ENCODE results near the gene IL12RB1. TPM values are rescaled to one million over a fixed set of nuclear protein-coding genes. Genes with fewer than 3 reads are reported as not detected.

The IL12RB1 gene
- total RNA-seq, 5 donors from 2014 or later (not counting 1 experiment from before 2014, with no cell fraction given): 26.3 to 45.2 (median 39.3) TPM

GRCh38 chr19:18017275-18018083 lies 69.3 kb downstream of the IL12RB1 start:
- Histone ChIP-seq H3K27ac (ENCODE audit: low read length) (no peak overlapping the region), H3K4me1 (ENCODE audit: control insufficient read depth in 1 of 2, extremely low read depth in 1 of 2, insufficient read depth in 2 of 2, low read length in 2 of 2) (peaks cover 45 to 80% of the 10 kb centered on the region in 2 experiments), H3K4me3 (ENCODE audit: control insufficient read depth in 1 of 2, extremely low read depth in 1 of 2, low read length in 1 of 2) (no peak overlapping the region), H3K27me3 (replicated peaks in 1 of 2; ENCODE audit: control insufficient read depth in 2 of 2, extremely low read depth in 1 of 2, insufficient read depth in 2 of 2, low read length in 1 of 2) (no peaks in the 10 kb centered on the region), H3K36me3 (ENCODE audit: control insufficient read depth in 2 of 2, extremely low read depth in 1 of 2, insufficient read depth in 1 of 2, low read length in 1 of 2) (peaks cover 0 to 19% of the 10 kb centered on the region in 2 donors), H3K9me3 (no peaks in the 10 kb centered on the region)
- H3K27ac Mint-ChIP-seq: peak overlapping the region; percentile 86 to 95
- ChIA-PET POLR2A (no interaction called here), CTCF (no interaction called here)
- H3K27me3 Mint-ChIP-seq: no peaks in the 10 kb centered on the region
- H3K36me3 Mint-ChIP-seq: peaks cover 29% of the 10 kb centered on the region
- ATAC-seq (replicated peaks in 1 of 4) (no peak), DNase-seq (no peak)
- no peaks in the 10 kb centered on the region for H3K9me3 Mint-ChIP-seq
- H3K4me1 Mint-ChIP-seq: peaks cover 80 to 86% (median 81%) of the 10 kb centered on the region in 3 donors
- peak overlapping the region in 1 of 3 donors; percentile 47 for H3K4me3 Mint-ChIP-seq
- WGBS (ENCODE audit: insufficient coverage): 77% methylated on average over 7 of the region's 15 CpGs

DNA sequence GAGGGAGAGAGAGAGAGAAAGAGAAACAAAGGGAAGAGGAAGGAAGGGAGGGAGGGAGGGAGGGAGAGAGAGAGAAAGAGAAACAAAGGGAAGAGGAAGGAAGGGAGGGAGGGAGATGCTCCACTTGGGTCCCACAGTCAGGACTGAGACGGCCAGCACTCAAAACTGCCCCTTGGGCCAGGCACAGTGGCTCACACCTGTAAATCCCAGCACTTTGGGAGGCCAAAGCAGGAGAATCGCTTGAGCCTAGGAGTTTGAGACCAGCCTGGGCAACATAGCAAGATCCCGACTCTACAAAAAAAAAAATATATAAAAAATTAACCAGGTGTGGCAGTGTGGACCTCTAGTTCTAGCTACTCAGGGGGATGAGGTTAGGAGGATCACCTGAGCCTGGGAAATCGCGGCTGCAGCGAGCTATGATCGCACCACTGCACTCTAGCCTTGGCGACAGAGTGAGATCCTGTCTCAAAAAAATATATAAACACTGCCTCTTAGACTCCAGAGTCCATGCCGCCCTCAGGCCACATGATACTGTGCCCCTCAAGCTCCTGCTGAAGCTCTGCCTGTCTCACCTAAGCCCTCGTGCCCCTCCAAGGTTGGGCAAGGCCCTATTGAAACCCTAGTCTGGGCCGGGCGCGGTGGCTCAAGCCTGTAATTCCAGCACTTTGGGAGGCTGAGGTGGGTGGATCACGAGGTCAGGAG lies 70.4 kb downstream of the IL12RB1 start:
- Histone ChIP-seq H3K36me3 (ENCODE audit: control insufficient read depth in 2 of 2, extremely low read depth in 1 of 2, insufficient read depth in 1 of 2, low read length in 1 of 2) (peaks cover 0 to 27% of the 10 kb centered on the region in 2 donors), H3K27me3 (replicated peaks in 1 of 2; ENCODE audit: control insufficient read depth in 2 of 2, extremely low read depth in 1 of 2, insufficient read depth in 2 of 2, low read length in 1 of 2) (no peaks in the 10 kb centered on the region), H3K9me3 (no peaks in the 10 kb centered on the region), H3K4me3 (ENCODE audit: control insufficient read depth in 1 of 2, extremely low read depth in 1 of 2, low read length in 1 of 2) (no peak overlapping the region), H3K27ac (ENCODE audit: low read length) (no peak overlapping the region), H3K4me1 (ENCODE audit: control insufficient read depth in 1 of 2, extremely low read depth in 1 of 2, insufficient read depth in 2 of 2, low read length in 2 of 2) (peaks cover 37 to 69% of the 10 kb centered on the region in 2 experiments)
- ChIA-PET POLR2A (no interaction called here), CTCF (no interaction called here)
- Mint-ChIP-seq H3K36me3 (peaks cover 32% of the 10 kb centered on the region), H3K9me3 (no peaks in the 10 kb centered on the region), H3K4me3 (peak overlapping the region in 1 of 3 donors; percentile 80), H3K27me3 (no peaks in the 10 kb centered on the region), H3K27ac (peak overlapping the region; percentile 86 to 95), H3K4me1 (peaks cover 74 to 75% (median 74%) of the 10 kb centered on the region in 3 donors)
- DNase-seq: peak in 1 of 35 experiments; percentile 37
- no peak for ATAC-seq (replicated peaks in 1 of 4)
- 83% methylated on average over 8 of the region's 14 CpGs for WGBS (ENCODE audit: insufficient coverage)

GRCh38 chr19:18014197-18014596 lies 72.5 kb downstream of the IL12RB1 start:
- peaks cover 46 to 71% of the 10 kb centered on the region in 2 experiments for H3K4me1 ChIP-seq (ENCODE audit: control insufficient read depth in 1 of 2, extremely low read depth in 1 of 2, insufficient read depth in 2 of 2, low read length in 2 of 2)

GRCh38 chr19:18013210-18014111 lies 73.3 kb downstream of the IL12RB1 start:
- peak; percentile 3 to 20 (median 16) for ATAC-seq (replicated peaks in 1 of 4)
- Histone ChIP-seq H3K27me3 (replicated peaks in 1 of 2; ENCODE audit: control insufficient read depth in 2 of 2, extremely low read depth in 1 of 2, insufficient read depth in 2 of 2, low read length in 1 of 2) (no peaks in the 10 kb centered on the region), H3K27ac (ENCODE audit: low read length) (peak overlapping the region; percentile 78), H3K4me1 (ENCODE audit: control insufficient read depth in 1 of 2, extremely low read depth in 1 of 2, insufficient read depth in 2 of 2, low read length in 2 of 2) (peaks cover 53 to 78% of the 10 kb centered on the region in 2 experiments), H3K4me3 (ENCODE audit: control insufficient read depth in 1 of 2, extremely low read depth in 1 of 2, low read length in 1 of 2) (peak overlapping the region in 1 of 2 donors; percentile 48), H3K36me3 (ENCODE audit: control insufficient read depth in 2 of 2, extremely low read depth in 1 of 2, insufficient read depth in 1 of 2, low read length in 1 of 2) (peaks cover 6 to 52% of the 10 kb centered on the region in 2 donors), H3K9me3 (no peaks in the 10 kb centered on the region)
- Mint-ChIP-seq H3K4me1 (peaks cover 73 to 77% (median 76%) of the 10 kb centered on the region in 3 donors), H3K4me3 (peak overlapping the region; percentile 74 to 80 (median 75)), H3K9me3 (no peaks in the 10 kb centered on the region), H3K27ac (peak overlapping the region; percentile 97 to 98), H3K27me3 (no peaks in the 10 kb centered on the region), H3K36me3 (peaks cover 45% of the 10 kb centered on the region)
- CTCF ChIA-PET: interaction anchor here in 1 of 2 donors (0.5 kb wide), 1 partner anchor 16 kb away, joined by 5 read pairs; no protein-coding TSS in a partner anchor
- POLR2A ChIA-PET: interaction anchor here in 1 of 2 donors (1.1 to 1.7 kb wide), 2 partner anchors 11 to 75 kb away, joined by 4 to 5 read pairs; no protein-coding TSS in a partner anchor
- WGBS (ENCODE audit: insufficient coverage): 73% methylated on average over 14 of the region's 17 CpGs
- peak in 1 of 35 experiments; percentile 48 for DNase-seq

More at GRCh38 chr19:18014197-18014596, 72.5 kb downstream of the IL12RB1 start:
- Mint-ChIP-seq H3K9me3 (no peaks in the 10 kb centered on the region), H3K27me3 (no peaks in the 10 kb centered on the region), H3K4me3 (peak overlapping the region; percentile 74 to 80 (median 75)), H3K27ac (peak overlapping the region; percentile 97 to 98), H3K4me1 (peaks cover 69 to 74% (median 74%) of the 10 kb centered on the region in 3 donors), H3K36me3 (peaks cover 40% of the 10 kb centered on the region)
- Histone ChIP-seq H3K4me3 (ENCODE audit: control insufficient read depth in 1 of 2, extremely low read depth in 1 of 2, low read length in 1 of 2) (peak overlapping the region in 1 of 2 donors; percentile 48), H3K9me3 (no peaks in the 10 kb centered on the region), H3K36me3 (ENCODE audit: control insufficient read depth in 2 of 2, extremely low read depth in 1 of 2, insufficient read depth in 1 of 2, low read length in 1 of 2) (peaks cover 4 to 48% of the 10 kb centered on the region in 2 donors), H3K27me3 (replicated peaks in 1 of 2; ENCODE audit: control insufficient read depth in 2 of 2, extremely low read depth in 1 of 2, insufficient read depth in 2 of 2, low read length in 1 of 2) (no peaks in the 10 kb centered on the region), H3K27ac (ENCODE audit: low read length) (peak overlapping the region; percentile 78)
- DNase-seq: peak in 33 of 35 experiments; percentile 40 to 84 (median 70)
- POLR2A ChIA-PET: interaction anchor here in 1 of 2 donors (1.1 kb wide), 1 partner anchor 75 kb away, joined by 4 read pairs; no protein-coding TSS in a partner anchor
- CTCF ChIA-PET: no interaction called here
- 22% methylated on average over 5 of the region's 6 CpGs for WGBS (ENCODE audit: insufficient coverage)
- ATAC-seq (replicated peaks in 1 of 4): peak; percentile 61 to 81 (median 77)

DNA sequence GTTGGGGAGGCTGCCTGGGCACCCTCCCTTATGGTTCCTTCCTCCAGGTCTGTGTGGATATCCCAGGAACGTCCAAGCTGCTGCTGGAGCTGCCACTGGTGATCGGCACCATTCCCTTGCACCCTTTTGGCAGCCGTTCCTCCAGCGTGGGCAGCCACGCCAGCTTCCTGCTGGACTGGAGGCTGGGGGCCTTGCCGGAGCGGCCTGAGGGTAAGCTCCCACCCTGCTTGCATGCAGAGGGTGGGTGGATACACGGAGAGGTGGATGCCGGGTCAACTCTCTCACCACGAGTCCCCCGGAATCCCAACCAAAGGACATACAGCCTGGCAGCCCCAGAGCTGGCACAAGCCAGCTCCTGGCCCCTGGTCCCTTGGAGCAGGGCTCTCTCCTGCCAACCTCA lies 76.6 kb downstream of the IL12RB1 start:
- H3K27me3 Mint-ChIP-seq: no peaks in the 10 kb centered on the region
- no peak overlapping the region for H3K4me3 ChIP-seq (ENCODE audit: control insufficient read depth in 1 of 2, extremely low read depth in 1 of 2, low read length in 1 of 2)
- ATAC-seq (replicated peaks in 1 of 4) (no peak), DNase-seq (no peak)
- peak overlapping the region; percentile 73 to 96 (median 91) for H3K4me3 Mint-ChIP-seq
- H3K27me3 ChIP-seq (replicated peaks in 1 of 2; ENCODE audit: control insufficient read depth in 2 of 2, extremely low read depth in 1 of 2, insufficient read depth in 2 of 2, low read length in 1 of 2): no peaks in the 10 kb centered on the region
- CTCF ChIA-PET: interaction anchor here (0.5 to 1.6 kb wide), 3 partner anchors 34 to 749 kb away, joined by 4 to 8 read pairs (median 6); no protein-coding TSS in a partner anchor
- peak overlapping the region; percentile 86 to 91 for H3K27ac Mint-ChIP-seq
- peak overlapping the region; percentile 11 for H3K27ac ChIP-seq (ENCODE audit: low read length)
- POLR2A ChIA-PET: interaction anchor here in 1 of 2 donors (0.6 to 0.9 kb wide), 2 partner anchors 37 to 43 kb away, joined by 3 to 4 read pairs; no protein-coding TSS in a partner anchor
- H3K36me3 Mint-ChIP-seq: peaks cover 45% of the 10 kb centered on the region
- no peaks in the 10 kb centered on the region for H3K9me3 Mint-ChIP-seq
- H3K4me1 Mint-ChIP-seq: peaks cover 58 to 67% (median 62%) of the 10 kb centered on the region in 3 donors
- H3K36me3 ChIP-seq (ENCODE audit: control insufficient read depth in 2 of 2, extremely low read depth in 1 of 2, insufficient read depth in 1 of 2, low read length in 1 of 2): peaks cover 6 to 49% of the 10 kb centered on the region in 2 donors
- H3K4me1 ChIP-seq (ENCODE audit: control insufficient read depth in 1 of 2, extremely low read depth in 1 of 2, insufficient read depth in 2 of 2, low read length in 2 of 2): peaks cover 43 to 70% of the 10 kb centered on the region in 2 experiments
- WGBS (ENCODE audit: insufficient coverage): 90% methylated on average over 4 of the region's 11 CpGs
- H3K9me3 ChIP-seq: no peaks in the 10 kb centered on the region

All from T-cell (primary cell).